GM19452 (cell line): Measurements from ENCODE around the gene GBX2.

Source experiments
- ATAC-seq: cut with Tn5 transposase; IDR thresholded peaks from one replicate; pipeline ENCODE4 v1.9.1; 2021; ENCODE audit not compliant: unreplicated experiment

GBX2 gene

DNA sequence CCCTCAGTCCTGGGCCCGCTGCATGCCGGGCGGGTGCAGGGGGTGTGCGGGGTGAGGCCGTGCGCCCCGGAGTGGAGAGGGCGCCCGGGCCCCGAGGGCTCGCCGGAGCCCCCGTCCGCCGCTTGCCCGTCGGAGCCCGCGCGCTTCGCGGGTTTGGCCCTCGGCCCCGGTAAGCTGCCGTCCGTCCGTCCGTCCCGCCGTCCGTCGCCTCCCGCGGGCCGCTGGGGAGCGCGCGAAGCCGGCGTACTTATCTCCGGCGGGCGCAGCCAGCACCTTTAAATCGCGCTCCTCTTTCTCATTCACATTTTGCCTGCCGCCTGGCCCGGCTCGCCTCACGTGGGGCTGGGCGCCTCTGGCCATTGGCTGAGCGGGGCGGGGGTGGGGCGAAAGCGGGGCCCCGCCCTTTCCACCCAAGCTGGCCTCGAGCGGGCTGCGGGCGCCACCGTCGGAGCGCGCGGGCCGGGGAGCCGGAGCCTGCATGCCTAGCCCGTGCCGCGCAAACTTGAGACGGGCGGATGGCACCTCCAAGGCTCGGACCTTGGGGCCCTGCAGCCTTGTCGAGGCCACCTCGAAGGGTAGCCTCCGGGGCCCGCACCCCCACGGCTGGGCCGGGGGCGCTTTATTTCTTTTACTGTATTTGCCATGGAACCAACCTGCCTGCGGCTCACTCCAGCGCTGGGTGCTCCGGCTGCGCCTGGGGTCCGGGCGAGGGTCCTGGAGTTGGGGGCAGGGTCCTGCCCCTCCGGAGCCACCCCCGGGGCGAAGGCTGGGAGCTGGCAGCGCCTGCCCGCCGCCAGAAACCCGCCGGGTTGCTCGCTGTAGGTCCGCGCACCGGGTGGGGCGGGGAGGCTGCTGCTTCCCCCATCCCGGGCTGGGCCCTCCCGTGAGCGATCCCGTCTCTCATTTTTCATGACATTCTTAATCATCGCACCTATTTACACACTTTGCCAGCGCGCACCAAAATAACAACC, at the start of gene GBX2:
Gene GBX2 (minus strand): TSS at position 277 of the 971 bp plus-strand sequence. CDS start 415 bp downstream, outside the sequence.
- no peak for ATAC-seq

DNA sequence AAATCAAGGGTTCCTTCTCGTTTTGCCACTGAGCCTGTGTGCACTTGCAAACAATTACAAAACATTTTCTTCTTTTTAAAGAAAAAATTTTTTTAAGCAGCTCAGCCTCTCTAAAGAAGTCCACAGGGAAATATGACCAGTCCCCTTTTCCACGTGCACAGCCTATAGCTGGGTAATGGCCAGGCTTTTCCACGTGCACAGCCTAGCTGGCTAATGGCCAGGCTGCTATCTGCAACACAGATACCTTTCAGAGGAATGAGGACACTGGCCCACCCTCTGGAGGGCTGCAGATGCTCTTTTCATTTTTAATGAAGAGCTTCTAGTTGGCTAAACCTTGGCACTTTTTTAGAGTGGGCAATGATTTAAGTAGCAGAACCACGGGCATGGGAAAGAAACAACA, 49.7 kb upstream of the GBX2 start:
- no peak for ATAC-seq

DNA sequence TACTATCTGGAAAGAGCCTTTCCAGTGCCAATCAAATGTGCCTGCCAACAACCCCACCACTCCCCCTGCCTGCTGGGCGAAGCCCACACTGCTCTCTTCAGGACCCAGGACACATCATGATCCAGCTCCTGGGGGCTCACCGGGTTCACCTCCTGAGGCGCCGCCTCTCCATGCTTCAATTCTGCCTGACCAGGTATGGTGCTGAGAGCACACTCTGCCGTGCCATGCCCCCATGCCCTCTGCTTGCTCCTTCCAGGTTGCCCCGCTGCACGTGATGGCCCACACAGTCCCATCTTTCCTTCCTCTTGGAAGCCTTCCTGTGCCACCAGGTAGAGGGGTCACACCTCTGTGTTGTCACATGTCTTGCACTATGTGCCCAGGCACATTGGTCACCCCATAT, 48.5 kb upstream of the GBX2 start:
- ATAC-seq, result no peak

GRCh38 chr2:236215761-236216333, 47.7 kb upstream of the GBX2 start:
- ATAC-seq, result no peak

- ATAC-seq, result no peak
These were observed 47.0 kb upstream of the GBX2 start for GRCh38 chr2:236215196-236215595.

GRCh38 chr2:236214376-236214995, 46.3 kb upstream of the GBX2 start:
- no peak for ATAC-seq

GRCh38 chr2:236211296-236211695, 43.1 kb upstream of the GBX2 start:
- no peak for ATAC-seq

- no peak for ATAC-seq
These were observed 42.4 kb upstream of the GBX2 start for GRCh38 chr2:236210536-236210935.

DNA sequence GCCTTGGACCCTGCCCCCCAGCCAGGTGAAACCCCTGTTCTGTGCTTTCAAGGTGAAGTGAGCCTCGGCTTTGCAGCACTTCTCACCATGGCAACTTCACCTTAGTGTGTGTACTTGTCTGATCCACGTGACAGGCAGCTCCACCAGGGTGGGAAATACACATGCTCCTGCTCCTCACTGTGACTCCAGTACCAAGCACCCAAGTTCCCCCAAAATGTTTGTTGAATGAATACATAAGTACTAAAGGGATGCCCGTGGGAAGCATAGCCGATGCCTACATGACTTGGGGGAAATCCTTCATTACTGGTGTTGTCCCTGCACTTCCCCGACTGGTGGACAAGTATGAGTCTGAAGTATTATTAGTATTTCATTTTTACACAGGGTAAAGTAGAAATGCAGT, 41.8 kb upstream of the GBX2 start:
- ATAC-seq, result no peak

GRCh38 chr2:236209535-236209934, 41.3 kb upstream of the GBX2 start:
- no peak for ATAC-seq

- no peak for ATAC-seq
These were observed 40.1 kb upstream of the GBX2 start for GRCh38 chr2:236208019-236208926.

DNA sequence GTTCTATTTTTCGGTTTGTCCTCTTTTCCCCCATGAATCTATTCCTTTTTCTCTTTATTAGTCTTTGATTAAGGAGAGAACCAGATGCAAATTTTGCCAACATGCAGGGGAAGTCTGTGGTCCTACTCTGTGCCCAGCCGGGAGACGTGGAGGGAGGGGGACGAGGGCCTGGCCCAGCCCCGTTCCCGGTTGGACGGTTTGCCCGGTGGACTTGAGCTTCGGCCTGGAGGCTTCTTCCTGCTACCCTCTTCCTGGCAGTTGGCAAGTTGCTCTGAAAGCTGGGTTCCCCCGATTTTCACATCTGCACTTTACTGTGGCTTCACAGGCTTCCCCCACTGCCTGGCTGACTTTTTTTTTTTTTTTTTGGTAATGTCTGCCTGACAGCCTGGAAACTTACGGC, 39.3 kb upstream of the GBX2 start:
- no peak for ATAC-seq

DNA sequence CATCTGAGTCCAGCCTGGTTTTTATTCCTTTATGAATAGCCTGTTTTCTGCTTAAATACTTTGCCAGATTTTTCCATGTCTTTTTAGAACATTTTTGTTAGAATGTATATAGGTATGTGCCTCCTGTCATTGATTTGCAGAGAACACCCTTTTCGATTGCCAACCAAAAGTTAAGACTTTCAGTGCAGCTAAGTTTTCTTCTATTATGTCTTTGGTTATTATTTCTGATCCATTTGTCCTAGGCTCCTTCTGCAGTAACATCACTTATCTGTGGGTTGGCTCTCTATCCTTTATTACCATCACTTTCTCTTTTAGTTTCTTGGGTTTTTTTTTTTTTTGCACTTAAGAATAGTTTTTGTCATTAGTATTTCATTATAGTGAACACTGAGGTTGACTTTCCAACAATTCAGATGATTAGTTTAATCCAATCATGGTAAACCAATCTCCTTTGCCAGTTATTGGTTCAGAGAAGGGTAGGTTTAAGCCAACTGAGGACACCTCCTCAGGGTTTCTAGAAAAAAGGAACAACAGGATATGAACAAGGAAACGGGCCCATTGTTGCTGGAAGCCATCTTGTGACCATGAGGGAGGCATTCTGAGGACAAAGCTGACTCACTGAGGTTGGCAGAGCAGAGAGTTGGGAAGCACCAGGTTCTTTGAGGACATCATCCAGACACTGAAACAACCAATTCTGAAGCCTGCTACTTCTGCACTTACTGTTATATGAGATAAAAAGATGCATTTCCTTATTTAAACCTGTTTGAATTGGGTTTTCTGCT, 37.9 kb upstream of the GBX2 start:
- ATAC-seq, result no peak

DNA sequence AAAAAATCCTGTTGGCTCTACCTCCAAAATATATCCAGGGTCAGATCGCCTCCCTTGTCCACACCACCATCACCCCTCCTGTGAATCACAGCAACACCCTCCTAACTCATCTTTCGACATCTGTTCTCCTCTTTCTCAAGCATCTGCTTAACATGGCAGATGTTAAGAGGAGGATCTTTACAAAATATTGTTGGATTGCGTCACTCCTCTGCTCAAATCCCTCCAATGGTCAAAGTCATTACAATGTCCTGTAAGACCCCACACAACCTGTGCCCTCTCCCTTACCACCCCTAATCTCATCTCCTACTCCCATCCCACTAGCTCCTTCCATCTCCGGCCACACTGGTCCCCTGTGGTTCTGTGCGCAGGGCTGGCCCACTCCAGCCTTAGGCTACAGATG, 36.8 kb upstream of the GBX2 start:
- ATAC-seq, result no peak

DNA sequence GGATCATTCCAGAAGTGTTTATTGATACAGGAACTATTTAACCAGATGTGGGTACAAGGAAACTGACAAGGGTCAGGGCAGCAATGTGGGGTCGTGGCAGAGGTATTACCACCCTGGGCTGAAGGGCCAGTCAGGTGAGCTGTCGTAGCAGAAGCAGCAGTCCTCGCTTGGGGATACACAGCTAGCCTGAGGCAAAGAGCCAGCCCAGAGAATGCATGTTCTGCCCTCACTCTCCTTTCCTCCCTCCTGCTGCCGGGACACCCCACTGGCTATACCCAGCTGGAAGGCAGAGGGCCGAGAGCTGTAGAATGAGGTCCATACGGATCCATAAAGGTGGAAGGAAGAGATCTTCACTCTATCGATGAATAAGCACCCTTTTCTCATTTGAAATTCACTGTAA, 32.2 kb upstream of the GBX2 start:
- ATAC-seq, result no peak

DNA sequence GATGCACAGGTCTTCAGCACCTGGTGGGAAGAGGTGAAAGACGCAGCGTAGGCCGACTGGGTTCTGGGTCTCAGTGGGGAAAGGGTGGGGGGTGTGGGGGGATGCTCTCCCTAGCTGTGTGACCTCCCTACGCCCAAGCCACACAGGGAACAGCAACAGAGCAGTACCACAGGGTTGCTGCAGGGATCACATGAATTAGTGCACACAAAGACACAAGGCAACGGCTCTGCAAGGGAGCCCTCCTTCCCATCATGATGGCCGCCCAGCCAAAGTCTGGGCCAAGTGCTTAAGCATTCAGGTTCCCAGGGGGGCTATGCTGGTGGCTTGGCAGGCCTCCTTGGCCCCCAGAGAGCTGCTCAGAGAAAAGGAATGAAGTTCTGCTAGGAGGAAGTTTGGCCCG, 28.2 kb upstream of the GBX2 start:
- no peak for ATAC-seq

DNA sequence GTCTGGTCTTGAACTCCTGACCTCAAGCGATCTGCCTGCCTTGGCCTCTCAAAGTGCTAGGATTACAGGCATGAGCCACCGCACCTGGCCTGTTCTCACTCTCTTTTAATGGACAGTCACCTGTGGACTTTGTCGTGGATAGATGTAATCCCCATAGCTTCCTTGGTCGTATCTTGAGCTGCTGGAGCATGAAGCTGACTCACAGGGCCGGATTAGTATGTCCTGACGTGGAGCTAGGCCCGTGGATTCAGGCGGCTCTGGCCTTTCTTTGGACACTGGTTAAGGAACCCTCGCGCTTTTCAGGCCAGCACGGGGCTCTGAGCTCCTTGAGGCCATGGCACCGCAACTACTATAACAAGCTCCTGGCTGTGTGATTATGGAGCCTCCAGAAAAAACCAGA, 27.5 kb upstream of the GBX2 start:
- no peak for ATAC-seq

DNA sequence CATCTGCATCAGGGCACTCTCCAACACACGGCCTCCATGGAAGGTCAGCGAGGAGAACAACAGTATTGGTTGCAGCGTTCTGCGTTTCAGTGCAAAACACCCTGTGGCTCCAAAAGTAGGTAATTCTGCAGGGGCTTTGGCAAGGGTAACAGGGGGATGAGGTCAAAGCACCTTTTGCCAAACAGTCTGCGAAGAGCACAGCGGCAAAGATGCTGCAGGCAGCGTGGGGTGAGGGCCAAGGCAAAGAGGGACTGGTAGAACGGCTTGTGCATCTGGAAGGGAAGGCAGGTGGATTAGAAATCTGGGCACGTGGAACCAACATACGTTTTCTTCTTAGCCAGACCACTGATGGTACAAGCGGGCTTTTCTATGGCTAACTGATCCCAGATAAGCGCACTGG, 26.6 kb upstream of the GBX2 start:
- ATAC-seq, result no peak

DNA sequence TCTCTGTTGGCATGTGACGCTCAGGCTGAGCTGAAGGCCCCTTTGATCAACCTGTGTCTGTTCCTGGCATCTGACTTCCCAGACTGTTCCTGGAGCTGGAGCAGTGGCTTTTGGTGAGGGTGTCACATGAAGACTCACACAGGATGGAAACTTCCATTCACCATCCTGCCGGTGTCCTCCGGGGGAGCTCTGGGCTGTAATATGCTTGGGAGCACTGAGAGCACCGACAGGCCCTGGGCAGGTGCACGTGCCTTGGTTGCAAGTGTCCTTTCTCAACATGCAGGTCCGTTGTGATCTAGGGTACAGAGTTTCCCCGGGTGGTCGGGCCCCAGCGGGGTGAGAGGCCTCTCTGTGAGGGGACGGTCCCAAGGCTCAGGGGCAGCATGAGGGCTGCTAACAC, 24.8 kb upstream of the GBX2 start:
- no peak for ATAC-seq

- no peak for ATAC-seq
These were observed 22.5 kb upstream of the GBX2 start for GRCh38 chr2:236190674-236191073.
